GM21526 (cell line): ENCODE measurements around the gene MFNG.

Experiments used
- ATAC-seq: cut with Tn5 transposase; IDR thresholded peaks from one replicate; pipeline ENCODE4 v1.9.1; 2021; ENCODE audit warnings: moderate library complexity; ENCODE audit not compliant: unreplicated experiment, low FRiP score

Gene MFNG

GRCh38 chr22:37454857-37455686 lies 31.1 kb downstream of the MFNG start:
- ATAC-seq: no peak

GRCh38 chr22:37453696-37454095 lies 32.5 kb downstream of the MFNG start:
- ATAC-seq: no peak

DNA sequence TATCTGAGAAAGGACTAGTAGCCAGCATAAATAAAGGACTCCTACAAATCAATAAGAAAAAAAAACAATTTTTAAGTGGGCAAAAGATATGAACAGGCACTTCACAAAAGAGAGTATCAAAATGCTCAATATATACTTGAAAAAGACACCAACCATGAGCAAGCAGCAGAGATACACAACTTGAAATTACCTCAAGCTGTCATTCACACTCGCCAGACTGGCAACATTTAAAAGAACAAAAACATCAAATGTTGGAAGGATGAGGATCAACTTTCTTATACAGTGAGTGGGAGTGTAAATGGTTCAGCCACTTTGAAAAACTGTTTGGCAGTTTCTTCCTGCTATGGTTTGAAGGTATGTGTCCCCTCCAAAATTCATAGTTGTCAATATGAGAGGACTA lies 35.0 kb downstream of the MFNG start:
- ATAC-seq: no peak

- no peak for ATAC-seq
Measured at GRCh38 chr22:37449331-37450001, 36.7 kb downstream of the MFNG start.

- no peak for ATAC-seq
Measured at GRCh38 chr22:37448516-37449127, 37.6 kb downstream of the MFNG start.

DNA sequence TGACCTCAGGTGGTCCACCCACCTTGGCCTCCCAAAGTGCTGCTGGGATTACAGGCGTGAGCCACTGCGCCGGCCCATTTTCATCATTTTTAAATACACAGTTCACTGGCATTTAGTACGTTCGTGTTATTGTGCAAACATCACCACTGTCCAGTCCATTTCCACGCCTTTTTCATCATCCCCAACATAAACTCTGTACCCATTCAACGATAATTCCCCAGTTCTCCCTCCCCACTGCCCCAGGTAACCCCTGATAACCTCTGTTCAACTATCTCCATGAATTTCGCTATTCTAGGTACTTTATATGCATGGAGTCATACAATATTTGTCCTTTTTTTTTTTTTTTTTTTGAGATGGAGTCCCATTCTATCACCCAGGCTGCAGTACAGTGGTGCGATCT lies 40.7 kb downstream of the MFNG start:
- no peak for ATAC-seq

DNA sequence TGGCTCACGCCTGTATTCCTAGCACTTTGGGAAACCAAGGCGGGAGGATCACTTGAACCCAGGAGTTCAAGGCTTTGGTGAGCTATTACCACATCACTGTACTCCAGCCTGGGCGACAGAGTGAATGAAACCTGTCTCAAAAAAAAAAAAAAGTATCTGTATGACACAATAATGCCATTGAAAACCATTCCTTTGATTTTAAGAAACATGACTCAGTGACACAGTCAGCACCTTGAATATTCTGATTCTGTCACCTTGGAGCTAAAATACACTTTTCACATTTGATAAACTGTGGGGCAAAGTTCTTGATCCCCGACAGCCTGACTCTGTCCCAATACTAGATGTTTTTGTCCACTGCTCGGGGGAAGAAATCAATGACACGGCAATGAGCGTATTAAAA lies 42.2 kb downstream of the MFNG start:
- ATAC-seq: no peak

DNA sequence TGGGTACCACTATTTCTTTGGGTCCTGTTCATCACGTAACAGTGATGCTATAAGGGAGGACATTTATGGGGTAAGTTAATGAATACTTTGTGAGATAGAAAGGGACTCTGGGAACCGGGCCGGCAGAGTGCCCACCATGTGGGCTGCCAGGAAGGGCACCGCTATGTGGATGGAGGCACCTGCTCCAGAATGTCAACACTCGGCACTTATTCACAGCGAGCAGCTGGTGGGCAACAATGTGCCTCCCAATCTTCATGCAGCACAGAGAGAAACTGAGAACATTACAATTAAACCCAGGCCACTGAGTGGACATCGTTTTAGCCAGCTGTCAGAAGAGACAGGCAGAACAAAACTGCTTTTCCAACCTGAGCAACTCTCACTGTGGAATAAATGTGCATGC lies 43.1 kb downstream of the MFNG start:
- no peak for ATAC-seq

DNA sequence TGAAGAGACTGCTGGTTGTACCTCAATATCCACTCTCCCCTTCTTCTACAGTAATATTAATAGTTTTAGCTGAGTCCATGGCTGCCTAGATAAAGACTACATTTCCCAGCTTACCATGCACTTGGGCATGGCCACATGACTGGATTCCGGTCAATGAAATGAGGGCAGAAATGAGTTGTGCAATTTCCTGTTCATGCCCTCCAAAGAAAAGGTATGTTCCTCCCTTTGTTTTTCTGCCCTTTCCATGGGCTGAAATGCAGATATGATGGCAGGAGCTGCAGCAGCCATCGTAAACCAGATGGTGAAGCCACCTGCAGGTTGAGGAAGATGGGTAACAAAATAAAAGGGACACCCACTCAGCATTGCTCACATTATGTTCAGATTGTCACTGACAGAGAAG lies 43.6 kb downstream of the MFNG start:
- ATAC-seq: no peak

GRCh38 chr22:37442135-37442534 lies 44.0 kb downstream of the MFNG start:
- no peak for ATAC-seq

- no peak for ATAC-seq
Measured at GRCh38 chr22:37440875-37441274, 45.3 kb downstream of the MFNG start.

- ATAC-seq: no peak
Measured at GRCh38 chr22:37439347-37439746, 46.8 kb downstream of the MFNG start.

DNA sequence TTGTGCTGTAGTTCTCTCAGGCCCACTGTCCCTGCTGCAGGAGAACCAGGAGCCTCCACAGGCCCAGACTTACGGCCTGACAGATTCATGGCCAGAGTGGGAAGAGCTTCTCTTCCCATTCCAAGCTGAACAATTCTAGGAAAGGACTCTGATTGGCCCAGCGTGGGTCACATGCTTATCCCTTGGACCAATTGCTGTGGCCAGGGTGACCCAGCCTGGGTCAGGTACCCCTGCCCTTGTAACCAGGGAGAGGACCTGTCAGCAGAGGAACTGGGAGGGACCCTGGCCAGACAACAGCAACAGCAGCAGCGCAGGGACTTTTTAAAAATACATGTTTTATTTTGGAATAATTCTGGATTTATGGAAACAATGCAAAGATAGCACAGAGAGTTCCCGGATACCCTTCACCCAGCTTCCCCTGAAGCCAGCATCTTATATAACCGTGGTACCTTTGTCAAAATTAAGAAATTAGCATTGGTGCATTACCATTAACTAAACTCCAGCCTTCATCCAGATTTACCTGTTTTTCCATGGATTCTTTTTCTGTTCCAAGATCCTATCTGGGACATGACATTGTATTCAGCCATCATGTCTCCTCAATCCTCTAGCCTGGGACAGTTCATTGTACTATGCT lies 50.1 kb downstream of the MFNG start:
- no peak for ATAC-seq

DNA sequence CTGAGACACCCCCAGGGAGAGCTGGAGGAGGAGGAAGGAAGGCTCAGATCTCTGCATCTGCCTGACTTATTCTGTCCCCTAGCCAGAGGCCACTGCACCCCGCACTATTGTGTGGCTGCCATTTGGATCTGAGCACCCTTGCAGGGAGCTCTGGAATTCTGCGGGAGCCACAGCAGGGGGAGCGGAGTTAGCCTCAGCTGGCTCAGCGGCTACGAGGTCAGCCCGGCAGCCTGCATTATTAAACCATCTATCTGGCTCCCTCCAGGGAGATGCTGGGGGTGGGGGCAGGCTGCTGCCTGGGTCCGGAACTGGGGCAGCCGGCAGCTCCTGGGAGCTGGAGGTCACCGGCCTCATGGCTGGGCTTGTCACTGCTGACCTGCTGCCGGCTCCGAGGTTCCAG lies 52.4 kb downstream of the MFNG start:
- no peak for ATAC-seq

DNA sequence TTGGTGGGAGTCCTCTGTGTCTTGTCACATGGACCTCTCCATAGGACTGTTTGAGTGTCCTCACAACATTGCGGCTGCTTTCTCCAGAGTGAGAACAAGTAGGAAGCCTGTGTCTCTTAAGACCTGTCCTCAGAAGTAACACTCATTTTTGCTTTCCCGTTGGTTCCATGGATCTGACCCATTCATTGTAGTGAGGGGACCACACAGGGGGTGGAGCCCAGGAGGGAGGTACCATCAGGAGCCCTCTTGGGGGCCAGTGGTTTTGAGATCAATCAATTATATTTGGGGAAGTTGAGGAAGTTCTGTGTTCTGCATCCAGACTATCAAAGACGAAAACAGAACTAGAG lies 53.5 kb downstream of the MFNG start:
- ATAC-seq: no peak

GRCh38 chr22:37431801-37432707 lies 54.1 kb downstream of the MFNG start:
- no peak for ATAC-seq

- ATAC-seq: no peak
Measured at GRCh38 chr22:37431366-37431765, 54.8 kb downstream of the MFNG start.

DNA sequence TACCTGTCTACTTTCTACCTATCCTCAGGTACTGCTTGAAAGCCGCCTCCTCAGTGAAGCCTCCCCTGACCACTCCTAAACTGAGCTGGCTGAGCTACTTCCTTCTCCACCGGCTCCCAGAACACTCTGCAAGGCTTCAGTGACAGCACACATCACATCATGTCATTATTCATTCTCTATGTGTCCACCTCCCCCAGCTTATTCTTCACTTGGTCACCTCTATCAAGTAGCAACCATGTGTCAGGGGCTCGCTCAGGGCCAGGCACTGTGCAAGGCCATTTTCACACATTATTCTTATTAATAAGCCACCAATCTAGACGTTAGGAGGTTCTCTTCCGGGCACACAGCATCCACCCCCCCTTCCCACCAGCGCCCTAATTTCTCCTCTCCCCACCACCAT lies 55.2 kb downstream of the MFNG start:
- no peak for ATAC-seq

GRCh38 chr22:37428649-37429586 lies 57.3 kb downstream of the MFNG start:
- ATAC-seq: no peak
